HG03342 (cell line): ENCODE data around the gene GATD1.
A peak's percentile ranks its signal among the peaks of the same experiment; 100 is the strongest.

Source experiments
- ATAC-seq: cut with Tn5 transposase; IDR thresholded peaks from one replicate; pipeline ENCODE4 v1.9.1; 2021; ENCODE audit warnings: mild to moderate bottlenecking, moderate library complexity; ENCODE audit not compliant: unreplicated experiment

The GATD1 gene, protein sequence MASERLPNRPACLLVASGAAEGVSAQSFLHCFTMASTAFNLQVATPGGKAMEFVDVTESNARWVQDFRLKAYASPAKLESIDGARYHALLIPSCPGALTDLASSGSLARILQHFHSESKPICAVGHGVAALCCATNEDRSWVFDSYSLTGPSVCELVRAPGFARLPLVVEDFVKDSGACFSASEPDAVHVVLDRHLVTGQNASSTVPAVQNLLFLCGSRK

DNA sequence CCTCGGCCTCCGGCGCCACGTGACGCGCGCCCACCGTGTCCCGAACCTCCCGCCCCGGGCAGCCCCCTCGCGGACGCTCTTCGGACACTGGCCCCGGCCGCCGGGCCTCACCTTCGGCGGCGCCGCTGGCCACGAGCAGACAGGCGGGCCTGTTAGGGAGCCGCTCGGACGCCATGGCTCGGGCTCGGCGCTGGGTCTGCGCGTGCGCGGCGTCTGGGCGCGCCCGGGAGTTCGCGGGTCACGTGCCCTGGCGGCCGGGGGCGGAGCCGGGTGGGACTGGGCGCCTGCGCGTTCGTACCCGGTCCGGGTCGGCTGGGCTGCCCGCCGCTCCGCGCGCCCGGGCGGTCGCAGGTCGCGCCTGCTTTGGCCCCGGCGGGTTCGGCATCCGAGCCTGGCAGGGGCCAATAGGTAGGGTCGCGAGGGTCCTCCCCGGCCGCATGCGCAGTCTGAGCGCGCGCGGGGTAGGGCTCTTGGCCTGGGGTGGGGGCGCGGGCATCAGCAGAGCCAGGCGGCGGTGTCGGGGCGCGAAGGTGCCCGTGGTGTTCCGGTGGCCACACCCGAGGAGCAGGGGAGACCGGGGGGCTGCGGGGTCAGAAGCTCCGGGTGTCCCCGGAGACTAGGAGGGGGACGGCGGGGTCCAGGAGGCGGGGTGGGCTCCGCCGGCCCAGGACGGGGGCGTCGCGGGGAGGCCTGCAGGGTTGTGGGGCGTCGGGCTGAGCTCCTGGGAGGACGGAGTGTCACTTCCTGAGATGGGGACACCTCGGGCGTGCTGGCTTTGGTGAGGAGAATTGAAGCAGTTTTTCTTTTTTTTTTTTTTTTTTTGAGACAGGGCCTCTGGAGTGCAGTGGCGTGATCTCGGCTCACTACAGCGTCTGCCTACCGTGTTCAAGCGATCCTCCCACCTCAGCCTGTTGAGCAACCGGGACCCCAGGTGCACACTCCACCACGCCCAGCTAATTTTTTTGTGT, at the start of gene GATD1:
Gene GATD1, minus strand, starts transcription at position 200 of the 968 bp plus-strand sequence. Its CDS starts 25 bp downstream, at position 175.
- ATAC-seq: peak; percentile 70

DNA sequence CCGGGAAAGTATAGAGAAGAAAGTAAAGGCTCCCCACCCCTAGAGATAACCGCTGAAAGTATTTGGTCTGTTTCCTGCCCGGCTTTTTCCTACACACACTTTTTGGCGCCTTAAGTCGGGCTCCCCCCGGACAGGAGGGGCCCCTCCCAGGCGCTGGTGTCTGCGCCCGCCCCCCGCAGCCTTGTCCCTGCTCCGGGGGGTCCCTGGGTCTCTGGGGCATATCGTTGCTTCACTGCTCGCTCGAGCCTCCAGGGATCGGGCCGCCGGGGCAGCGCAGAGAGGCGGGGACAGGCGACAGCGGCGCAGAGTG, 49.5 kb upstream of the GATD1 start:
- ATAC-seq: peak; percentile 14

DNA sequence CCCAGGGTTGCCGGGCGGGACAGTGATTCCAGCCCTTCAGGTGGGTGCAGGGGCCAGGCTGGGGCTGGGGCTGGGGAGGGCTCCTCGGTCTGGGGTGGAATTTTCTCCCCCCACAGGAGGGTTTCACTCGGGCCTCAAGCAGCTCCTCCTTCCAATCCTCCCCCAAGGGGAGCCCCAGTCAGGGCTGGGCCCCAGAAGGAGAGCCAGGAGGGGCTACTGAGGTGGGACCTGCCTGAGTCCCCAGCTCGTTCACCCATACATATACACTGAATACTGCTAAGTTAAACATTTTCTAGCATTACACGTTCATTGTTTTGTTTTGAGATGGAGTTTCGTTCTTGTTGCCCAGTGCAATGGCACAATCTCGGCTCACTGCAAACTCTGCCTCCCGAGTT, 48.9 kb upstream of the GATD1 start:
- no peak for ATAC-seq

DNA sequence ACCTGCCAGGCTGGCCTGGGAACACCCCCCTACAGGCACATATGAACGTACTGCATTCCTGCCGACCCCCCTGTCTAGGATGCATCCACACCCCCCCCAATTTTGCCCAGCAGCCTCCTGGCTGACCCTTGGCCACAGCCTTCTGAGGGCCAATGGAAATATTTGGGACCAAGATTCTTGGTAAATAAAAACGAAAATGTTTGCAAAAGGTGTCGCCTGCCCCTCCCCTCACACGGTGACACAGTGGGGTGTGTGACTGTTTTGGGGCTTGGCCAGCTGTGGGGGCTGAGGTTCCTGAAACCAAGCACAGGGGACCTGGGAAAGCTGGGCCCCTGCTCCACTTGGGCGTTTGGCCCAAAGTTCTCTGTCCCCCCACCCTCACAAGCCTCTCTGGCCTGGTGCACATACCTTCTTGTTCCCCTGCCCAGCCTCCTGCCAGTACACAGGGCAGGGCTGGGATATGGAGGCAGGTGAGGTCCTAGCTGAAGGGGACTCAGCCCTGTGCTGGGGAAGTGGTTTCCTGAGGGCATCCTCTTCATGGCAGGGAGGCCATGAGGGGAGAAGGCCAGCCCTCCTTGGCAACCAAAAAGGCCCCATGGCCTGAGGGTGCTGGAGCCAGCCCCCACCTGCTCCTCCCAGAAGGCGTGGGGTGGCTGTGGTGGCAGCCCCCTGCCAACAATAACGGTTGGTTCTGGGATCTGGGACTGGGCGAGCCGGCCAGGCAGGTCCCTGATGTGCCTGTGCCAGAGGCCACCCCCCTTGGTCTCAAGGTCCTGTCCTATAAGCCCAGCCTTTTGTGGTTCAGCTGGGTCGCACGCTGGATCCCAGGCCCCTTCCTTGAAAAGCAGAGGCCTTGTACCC, 48.3 kb upstream of the GATD1 start:
- no peak for ATAC-seq

DNA sequence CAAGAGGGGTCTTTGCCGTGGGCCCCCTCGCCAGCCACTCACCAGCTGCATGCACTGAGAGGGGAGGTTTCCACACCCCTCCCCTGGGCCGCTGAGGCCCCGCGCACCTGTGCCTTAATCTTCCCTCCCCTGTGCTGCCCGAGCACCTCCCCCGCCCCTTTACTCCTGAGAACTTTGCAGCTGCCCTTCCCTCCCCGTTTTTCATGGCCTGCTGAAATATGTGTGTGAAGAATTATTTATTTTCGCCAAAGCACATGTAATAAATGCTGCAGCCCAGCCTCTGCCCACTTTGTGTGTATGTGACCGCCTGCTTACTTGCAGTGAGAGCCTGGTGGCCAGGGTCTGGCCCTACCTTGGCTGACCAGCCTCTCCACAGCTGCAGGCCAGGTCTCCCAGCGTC, 47.7 kb upstream of the GATD1 start:
- ATAC-seq: no peak

DNA sequence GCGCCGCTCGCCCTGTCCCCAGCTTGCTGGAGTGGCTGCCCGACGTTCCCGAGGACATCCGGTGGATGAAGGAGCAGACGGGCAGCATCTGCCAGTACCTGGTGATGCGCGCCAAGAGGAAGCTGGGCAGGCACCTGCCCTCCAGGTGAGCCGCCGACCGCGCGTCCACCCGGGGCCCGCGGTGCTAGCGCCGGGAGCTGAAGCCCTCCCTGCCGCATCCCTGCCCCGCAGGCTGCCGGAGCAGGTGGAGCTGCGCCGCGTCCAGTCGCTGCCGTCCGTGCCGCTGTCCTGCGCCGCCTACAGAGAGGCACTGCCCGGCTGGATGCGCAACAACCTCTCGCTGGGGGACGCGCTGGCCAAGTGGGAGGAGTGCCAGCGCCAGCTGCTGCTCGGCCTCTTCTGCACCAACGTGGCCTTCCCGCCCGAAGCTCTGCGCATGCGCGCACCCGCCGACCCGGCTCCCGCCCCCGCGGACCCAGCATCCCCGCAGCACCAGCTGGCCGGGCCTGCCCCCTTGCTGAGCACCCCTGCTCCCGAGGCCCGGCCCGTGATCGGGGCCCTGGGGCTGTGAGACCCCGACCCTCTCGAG, 47.1 kb upstream of the GATD1 start:
- no peak for ATAC-seq

DNA sequence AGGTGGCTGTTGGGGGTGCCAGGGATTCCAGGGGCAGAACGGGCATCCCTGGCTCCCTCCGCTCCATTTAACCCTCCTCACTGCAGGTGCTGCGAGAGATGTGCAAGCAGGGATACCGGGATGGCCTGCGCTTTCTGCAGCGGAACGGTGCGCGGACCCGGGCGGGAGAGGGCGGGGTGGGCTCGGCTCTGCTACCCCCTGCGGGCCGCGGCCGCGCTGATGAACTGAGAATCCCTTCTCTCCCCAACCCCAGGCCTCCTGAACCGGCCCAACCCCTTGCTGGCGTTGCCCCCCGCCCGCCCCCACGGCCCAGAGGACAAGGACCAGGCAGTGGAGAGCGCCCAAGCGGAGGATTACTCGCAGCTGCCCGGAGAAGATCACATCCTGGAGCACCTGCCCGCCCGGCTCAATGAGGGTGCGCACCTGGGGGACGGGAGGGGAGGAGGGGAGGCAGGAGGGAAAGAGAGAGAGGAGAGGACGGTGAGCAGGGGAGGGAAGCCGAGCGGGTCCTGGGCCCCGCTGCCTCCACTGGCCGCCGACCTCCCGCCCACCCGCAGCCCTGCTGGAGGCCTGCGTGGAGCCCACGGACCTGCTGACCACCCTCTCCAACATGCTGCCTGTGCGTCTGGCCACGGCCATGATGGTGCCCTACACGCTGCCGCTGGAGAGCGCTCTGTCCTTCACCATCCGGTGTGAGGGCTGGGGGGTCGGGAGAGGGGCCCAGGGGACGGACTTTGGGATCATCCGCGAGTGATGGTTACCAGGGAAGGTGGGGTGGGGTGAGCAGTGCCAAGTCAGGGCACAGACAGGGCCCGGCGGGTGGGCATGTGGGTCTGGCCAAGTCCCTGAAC, 46.4 kb upstream of the GATD1 start:
- no peak for ATAC-seq

DNA sequence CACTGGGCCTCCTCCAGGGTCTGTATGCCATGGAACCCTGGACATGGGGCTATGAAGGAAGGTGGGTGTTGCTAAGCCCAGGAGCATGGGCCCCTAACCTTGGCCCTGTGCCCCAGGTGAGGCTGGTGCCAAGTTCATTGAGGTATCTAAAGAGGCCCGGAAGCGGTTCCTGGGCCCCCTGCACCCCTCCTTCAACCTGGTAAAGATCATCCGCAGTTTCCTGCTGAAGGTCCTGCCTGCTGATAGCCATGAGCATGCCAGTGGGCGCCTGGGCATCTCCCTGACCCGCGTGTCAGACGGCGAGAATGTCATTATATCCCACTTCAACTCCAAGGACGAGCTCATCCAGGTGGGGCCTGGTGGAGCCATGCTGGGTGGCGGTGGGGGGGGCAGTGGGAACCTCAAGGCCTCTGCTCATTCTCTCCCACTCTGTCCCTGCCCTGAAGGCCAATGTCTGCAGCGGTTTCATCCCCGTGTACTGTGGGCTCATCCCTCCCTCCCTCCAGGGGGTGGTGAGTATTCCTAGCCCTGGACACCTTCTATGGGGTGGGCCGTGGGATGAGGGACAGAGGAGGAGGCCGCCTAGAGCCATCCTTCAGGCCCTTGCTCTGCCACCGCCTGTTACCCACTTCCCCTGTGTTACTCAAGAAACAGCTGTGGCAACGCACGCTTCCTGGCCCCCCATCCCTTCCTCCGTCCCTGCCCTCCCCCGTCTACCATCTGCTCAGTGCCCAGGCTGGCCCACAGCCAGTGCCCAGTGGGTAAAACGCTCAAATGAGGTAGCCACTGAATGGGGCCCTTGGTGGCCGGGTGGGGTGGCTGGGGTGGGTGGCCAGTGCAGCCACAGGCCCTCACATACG, 44.5 kb upstream of the GATD1 start:
- ATAC-seq: no peak

DNA sequence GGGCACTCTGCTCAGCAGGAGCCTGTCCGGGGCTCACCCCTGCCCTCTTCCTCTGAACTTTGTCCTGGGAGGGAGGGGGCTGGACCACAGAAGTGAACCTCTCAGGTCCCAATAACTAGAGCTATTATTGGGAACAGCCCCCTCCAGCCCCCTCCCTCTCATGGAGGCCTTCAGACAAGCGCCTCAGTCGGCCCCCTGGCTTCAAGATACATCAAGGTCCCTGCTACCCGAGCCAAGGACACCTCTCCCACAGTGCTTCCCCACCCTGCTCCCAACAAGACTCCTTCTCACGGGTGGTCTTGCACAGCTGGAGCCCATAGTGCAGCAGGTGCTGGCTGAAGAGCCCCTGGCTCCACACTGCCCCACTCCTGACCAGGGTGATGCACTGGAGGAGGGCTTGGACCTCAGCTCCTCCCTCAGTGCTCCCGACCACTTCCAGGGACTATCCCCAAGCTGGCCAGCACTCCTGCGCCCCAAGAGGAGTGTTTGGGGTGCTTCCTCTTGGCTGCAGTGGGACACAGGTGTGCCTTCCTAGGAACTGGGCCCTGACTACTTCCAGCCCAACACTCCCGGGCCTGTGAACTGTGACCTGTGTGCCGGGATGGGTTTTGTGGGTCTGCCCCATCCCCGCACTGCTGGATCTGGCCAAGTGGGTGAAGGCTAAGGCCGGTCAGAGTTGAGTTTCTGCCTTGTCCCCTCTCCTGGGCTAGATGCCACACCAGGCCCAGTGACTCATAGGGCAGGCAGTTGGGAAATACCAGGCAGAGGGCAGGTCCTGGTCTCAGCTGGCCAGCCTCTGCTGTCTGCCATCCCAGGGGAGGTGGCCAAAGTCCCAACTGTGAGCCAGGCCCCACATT, 43.6 kb upstream of the GATD1 start:
- ATAC-seq: no peak

DNA sequence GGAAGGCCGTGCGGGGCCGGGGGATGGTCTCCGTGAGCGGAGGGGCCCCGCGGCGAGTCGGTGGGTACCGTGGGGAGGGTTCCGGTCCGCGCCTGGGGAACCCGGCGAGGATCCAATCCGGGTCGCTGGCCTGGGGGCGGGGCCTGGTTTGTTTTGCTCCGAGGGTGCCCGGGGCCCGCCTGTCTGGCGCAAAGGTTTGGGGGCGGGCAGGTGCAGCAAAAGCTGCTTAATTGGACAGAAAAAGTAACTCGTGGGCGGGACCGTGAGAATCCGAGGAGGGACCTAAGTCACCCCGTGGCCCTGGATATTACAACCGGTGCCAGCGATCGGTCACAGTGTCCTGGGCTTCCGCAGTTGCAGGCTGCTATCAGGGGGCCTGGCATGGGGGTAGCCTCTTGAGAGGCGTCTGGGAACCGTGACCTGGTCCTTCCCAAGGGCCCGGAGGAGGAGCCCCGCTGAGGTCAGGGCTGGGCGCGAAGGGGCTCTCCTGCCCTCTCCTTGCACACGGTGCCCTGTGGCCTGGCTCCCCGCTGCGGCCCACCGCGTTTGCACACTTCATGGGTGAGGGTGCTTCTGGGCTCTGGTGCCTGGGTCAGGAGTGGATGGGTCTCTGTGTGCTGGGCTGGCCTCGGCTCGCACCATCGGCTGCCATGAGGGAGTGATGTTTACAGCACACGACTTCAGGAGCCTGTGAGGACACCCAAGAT, 42.8 kb upstream of the GATD1 start:
- ATAC-seq: peak; percentile 53

DNA sequence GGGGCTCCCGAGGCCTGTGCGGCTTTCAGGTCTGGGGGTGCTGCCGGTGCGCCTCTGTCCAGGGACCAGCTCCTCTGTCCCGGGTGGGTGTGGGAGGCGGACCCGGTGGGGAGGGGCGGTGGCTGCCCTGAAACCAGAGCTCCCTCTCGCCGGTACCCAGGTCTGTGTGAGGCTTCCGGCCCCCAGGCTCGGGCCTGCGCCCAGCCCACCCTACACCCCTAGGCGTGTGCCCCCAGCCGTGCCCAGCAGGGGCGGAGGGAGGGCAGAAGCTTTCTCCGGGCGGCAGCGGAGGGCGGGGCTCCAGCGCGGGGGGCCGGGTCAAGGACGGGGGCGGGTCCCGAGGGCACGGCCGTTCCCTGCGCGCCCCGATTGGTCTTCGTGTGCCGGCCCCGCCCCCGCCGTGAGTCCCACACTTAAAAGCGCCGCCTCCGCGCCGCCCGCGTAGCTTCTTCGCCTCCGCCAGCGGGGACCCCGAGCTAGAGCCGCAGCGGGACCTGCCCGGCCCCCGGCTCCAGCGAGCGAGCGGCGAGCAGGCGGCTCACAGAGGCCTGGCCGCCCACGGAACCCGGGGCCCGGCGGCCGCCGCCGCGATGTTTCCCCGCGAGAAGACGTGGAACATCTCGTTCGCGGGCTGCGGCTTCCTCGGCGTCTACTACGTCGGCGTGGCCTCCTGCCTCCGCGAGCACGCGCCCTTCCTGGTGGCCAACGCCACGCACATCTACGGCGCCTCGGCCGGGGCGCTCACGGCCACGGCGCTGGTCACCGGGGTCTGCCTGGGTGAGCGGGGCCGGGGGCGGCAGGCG, 42.0 kb upstream of the GATD1 start:
- ATAC-seq: peak; percentile 59

DNA sequence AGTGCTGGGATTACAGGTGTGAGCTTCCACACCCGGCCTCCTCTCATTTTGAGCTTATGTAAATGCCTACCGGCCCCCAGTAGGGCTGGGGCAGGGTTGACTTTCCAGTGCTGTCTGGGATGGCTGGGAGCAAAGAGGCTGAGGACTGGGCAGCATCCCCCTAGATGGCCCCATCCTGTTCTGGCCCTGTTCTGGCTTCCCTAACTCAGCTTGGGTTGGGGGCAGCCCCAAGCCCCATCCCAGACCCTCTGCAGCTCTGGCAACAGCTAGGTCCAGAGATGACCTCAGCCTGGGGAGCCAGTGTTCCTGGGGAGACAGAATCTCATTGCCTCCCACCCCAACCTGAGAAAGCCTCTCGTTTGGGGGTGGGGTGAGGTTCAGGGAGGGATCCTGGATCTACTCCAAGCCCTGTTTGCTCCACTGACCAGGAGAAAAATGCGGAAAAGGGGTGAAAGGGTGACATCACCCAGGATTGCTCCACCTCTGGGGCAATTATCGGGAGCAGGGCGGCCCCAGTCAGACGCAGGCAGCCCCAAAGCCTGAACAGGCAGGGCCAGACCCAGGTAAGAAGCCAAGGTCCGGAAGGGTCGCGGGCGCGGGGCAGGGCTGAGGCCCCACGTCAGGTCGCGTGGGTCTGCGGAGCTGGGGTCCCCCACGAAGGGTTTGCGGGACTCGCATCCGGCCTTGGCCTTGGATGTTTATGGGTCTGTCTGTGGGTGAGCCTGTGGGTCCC, 41.3 kb upstream of the GATD1 start, which contains the start of gene PNPLA2:
Gene PNPLA2, plus strand, starts transcription at position 519 of the 733 bp plus-strand sequence. CDS start 805 bp downstream, outside the sequence.
- no peak for ATAC-seq

DNA sequence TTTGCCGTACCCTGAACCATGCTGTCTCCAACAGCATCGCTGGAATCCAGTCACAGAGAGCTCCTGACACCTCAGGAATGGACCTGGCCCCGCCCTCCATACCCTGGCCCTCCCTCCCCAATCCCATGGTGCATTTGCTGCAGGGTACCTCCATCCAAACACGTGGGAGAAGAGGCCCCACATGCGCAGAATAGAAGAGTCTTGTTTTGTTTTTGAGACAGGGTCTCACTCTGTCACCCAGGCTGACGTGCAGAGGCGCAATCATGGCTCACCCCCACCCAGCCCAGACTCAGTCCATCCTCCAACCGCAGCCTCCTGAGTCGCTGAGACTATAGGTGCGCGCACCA, 39.1 kb upstream of the GATD1 start:
- no peak for ATAC-seq

DNA sequence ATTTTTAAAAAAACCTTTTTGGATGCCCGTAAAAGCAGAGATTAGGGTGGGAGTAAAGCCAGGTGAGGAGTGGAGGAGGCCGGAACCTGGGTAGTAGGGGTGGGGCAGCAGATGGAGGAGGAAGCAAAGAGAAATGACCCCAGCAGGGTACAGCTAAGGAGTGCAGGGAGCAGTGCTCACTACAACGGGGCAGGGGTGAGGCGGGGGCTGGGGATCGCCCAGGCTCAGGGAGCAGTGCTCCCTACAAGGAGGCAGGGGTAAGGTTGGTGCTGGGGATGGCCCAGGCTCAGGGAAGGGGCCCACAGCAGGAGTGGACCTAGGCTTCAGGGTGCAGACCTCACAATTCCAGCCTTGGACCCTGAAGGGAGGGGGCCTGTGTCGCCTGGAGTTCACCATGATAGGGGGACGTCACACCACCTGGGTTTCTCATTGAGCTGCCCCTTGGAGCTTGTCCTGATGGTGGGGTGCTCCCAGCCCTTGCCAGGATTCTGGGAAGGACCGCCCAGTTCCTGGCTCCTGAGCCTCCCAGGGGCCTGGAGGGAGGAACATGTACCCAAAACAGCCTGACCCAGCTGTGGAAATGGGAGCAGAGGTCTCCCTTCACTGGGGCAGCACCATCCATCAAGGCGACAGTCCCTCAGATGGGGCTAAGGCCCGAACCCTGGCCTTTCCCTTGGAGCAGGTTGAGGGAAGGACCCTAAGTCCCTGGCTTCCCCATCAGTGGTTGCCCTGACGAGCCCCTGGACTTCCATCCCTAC, 38.6 kb upstream of the GATD1 start:
- no peak for ATAC-seq

DNA sequence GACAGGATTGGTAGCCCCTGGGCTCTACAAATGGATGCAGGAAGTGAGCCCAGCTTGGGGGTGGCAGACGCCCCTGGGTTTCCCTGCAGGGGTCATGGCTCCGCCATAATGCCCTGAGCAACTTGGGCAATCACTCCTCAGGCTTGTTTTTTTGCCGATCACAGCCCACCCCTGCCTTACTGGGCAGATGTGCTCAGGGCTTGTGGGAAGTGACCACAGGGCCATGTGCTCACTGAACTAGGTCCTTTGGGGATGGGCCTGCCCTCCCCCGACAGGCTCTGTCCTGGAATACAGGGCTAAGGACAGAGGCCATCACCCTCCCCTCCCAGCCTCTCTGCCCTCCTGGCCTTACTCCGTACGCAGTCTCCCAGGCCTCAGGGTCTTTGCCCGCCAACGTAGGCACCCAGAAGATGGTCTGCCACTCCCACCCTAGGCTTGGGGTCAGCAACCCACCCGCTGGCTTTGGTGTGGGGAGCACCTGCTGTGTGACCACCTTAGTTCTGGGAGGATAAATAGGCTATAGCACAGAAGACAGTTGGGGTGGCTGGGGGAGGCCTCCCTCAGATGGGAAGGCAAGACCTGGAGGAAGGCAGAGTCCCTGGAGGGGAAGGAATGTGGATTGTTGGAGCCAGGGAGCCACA, 36.3 kb upstream of the GATD1 start:
- no peak for ATAC-seq
